GM18907 (cell line): ENCODE data around the gene PPP2R5B.
A peak's percentile ranks its signal among the peaks of the same experiment; 100 is the strongest.

Experiments used
- ATAC-seq: cut with Tn5 transposase; IDR thresholded peaks from one replicate; pipeline ENCODE4 v1.9.1; 2021; ENCODE audit warnings: mild to moderate bottlenecking, moderate library complexity; ENCODE audit not compliant: unreplicated experiment

PPP2R5B gene

DNA sequence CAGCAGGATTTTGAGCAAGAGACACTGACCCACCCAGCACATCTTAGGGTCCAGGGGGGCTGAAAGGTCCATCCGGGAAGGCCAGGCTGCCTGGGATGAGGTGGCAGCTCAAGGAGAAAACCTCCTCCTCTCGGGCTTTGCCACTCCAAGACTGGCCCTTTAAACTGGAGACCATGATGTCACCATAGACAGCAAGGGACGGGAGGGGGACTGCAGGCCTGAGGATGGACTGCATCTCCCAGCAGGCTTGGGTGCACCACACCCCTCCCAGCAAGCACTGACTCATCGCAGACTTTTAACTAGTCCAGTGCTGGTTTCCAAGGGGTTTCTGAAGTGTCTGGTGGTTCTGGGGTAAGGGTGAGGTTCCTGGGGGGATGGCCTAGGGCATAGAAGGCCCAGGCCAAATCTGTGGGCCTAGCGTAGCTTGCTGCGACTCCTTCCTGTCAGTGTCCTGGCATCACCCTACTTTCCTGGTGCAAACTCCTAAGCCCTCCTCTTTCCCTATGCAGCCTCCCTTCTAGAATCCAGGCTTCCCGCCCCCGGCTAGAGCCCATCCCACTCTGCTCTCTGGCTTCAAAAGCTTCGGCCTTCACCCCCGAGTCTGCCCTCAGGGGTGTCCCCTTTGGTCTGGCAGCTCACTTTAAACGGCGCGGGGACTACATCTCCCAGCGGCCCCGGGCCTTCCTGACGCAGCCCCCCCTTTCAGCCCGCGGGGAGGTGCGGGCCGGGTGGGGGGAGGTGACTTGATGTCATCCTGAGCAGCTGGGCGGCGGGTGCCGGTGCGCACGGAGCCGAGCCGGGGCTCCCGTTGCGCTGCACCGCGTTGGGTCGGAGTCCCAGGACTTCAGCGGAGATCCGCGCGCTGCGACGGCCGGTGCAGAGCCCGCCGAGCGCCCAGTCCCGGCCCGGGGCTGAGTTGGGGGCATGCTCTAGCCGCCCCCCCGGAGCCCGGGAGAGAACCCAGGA, at the start of gene PPP2R5B:
Gene PPP2R5B, plus strand, starts transcription at position 746 of the 966 bp plus-strand sequence. CDS start 1,046 bp downstream, outside the sequence.
- peak; percentile 82 for ATAC-seq

DNA sequence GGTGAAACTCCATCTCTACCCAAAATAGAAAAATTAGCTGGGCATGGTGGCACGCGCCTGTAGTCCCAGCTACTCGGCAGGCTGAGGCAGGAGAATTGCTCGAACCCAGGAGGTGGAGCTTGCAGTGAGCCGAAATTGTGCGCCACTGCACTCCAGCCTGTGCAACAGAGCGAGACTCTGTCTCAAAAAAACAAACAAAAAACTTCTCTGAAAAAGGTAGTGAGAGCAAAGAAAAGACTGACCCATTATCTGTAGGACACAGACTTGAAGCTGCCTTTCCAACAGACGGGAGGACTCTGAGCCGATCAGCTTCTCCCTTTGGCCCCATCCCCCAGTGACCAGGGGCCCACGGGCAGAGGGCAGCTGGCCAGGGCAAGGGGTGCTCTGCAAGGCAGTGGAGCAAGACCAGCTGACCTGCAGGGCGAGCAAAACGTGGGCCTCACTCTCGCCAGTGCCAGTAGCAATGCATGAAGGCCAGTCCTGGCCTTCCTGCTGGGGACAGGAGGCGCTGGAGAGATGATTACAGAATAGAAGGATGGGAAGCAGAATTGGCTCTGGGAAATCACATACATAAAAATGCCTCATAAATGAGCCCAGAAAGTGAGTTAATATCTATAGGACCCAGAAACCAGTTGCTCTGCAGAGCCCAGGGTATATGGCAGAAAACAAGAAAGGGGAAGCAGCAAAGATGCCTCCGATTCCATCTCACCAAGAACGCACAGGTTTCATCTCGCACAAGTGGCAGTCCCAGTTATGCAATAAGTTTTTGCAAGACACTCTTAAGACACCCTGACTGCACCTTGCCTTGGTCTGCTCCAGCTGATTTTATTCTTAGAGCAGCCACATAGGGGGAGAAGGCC, 48.9 kb upstream of the PPP2R5B start:
- ATAC-seq, result no peak

DNA sequence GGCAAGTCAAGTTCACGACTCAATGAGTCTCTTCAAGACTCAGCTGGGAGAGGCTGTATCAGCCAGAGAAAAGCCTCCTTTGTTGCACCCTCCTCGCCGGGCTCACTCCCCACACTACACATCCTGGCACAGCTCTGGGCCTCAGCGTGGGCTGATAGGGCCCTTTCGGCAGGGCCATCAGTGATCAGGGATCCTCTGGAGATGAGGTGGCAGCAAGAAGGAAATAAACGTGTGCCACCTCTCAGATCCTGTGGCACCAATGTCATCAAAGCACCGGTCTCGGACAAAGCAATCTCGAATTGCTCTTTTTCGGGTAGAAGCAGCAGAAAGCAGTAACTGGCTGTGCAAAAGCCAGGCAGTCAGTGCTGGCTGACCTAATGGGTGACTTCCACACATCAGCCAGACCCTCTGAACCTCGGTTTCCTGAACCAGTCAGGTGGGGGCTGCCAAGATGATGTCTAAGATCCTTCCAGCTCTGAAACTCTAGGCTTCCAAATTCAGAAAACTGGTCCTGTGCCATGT, 48.2 kb upstream of the PPP2R5B start:
- ATAC-seq, result no peak

DNA sequence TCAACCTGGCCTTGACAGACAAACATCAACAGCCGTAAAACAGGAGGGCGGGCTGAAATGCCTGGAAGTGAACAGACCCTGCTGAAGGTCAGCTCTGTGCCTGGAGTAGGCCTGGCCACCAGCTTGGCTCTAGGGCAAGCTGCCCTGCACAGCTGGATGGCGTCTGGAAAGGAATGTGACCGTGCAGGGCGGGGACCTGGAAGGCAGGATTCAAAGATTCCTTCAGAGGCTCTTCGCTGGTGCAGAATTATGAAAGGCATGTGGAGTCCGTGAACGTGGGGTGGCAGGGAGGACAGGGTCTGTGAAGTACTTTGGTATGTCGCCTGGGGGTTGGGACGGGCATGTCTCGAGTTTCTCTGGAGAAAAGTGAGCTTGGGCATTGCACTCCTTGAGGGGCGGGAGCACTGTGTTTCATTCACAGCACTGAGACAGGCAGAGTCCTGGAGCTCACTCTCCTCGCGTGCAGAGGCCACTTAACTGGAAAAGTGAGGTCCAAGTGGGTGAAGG, 47.6 kb upstream of the PPP2R5B start:
- no peak for ATAC-seq

DNA sequence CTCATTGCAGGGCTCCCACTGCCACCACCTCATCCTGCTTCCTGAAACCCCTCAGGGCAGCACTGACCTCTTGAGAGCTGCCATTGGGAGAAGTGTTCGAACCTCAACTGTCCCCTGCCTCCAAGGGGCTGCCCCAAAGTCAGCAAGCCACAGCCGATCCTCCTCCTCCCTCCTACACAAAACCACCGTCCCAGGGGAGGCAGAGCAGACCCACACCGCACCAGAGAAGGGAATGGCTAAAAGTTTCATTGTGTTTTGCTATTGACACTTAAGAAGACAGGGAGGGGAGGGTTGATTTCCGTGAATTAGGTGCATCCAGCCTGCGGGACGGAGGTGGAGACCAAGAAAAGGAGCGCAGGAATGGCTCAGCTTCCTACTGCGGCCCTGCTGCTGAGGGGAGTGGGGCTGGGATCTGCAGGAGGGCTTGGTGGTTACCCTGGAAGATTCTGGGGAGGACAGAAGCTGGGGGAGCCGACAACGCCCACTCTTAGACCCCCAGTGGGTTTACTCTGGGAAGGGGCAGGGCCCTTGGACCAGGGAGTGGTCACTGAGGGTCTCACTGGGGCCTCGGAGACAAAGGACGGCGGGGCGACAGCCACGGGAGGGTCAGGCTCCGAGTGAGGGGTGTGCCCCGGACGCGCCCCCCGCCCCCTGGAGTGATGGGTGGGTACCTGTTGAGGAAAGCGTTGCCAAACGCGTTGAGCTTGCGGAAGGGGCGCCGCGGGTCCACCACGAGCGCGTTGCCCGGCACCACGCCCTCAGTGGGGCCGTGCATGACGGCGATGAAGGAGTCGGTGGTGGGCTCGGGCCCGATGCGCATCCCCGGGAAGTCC, 46.9 kb upstream of the PPP2R5B start:
- ATAC-seq, result peak; percentile 12

DNA sequence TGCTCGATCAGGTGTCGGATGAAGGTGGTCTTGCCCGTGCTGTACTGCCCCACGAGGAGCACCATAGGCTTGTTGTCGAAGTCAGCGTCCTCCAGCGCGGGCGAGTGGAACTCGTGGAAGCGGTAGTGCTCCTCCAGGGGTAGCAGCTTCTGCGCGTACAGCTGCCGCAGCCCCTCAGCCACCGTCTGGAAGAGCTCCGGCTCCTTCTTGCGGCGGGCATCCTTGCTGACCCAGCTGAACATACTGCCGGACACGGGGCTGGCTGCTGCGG, 46.3 kb upstream of the PPP2R5B start:
- peak; percentile 16 for ATAC-seq

DNA sequence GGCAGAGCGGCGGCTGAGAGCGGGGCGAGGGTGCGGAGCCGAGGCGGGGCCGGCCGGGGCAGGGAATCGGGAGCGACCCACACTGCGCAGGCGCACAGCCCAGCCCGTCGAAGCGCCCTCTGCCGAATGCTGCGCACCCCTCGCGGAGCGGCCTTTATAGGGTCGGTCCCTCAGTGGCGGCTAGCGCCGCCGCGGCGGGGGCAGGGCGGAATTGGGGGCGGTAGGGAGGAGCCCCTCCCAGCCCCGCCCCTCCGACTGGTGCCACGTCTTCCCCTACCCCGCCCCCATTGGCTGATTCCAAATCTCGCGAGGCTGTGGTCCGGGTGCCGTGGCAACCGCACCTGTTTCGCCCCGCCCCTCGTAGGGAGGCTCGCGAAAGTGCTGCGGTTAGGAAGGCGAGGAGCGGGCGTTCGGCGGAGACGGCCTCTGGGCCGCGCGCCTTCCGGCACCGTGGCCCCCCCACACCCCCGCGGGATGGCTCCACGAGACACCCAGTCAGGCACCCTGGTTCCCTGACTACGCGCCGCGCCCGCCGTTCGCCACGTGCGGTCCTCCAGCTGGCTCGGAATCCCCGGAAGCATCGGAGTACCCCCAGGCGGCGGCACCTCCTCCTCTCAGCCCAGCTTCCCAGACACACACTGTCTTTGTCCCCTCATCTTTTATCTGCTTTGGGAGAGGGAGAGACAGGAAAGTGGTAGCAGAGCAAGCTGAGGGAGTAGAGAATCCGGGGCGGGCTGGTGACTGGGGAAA, 45.8 kb upstream of the PPP2R5B start, which contains the start of gene EHD1:
Gene EHD1, minus strand, starts transcription at position 128 of the 750 bp plus-strand sequence. CDS start 157 bp downstream, outside the sequence.
- ATAC-seq, result peak; percentile 72

DNA sequence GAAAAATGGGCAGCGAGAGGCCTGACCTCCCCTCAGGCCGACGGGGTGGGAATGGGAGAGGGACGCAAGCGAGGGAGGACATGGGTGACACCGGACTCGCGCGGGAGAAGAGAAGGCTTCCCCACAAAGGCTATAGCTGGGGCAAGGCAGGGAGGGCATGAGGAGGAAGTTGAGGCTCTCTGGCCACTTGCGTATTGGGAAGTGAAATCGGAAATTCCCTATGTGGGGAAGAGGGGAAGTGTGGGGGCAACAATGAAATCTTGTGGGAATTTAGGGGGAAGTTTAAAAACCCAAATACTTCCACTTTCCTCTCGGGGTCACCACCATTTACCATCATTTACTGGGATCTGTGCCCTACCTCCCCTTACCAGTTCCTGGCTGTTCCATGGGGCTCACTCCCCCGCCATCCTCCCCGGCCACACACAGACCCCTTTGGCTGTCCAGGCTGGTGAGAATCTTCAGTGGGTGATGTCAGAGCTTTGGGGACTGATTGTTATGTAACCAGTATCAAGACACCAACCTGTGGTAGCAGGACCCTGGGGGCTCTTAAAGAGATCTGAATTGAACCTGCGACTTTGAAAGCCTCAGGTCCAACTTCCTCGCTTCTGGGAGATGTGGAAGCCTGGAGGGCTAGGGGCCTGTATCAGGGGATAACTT, 45.1 kb upstream of the PPP2R5B start:
- ATAC-seq, result peak; percentile 4

DNA sequence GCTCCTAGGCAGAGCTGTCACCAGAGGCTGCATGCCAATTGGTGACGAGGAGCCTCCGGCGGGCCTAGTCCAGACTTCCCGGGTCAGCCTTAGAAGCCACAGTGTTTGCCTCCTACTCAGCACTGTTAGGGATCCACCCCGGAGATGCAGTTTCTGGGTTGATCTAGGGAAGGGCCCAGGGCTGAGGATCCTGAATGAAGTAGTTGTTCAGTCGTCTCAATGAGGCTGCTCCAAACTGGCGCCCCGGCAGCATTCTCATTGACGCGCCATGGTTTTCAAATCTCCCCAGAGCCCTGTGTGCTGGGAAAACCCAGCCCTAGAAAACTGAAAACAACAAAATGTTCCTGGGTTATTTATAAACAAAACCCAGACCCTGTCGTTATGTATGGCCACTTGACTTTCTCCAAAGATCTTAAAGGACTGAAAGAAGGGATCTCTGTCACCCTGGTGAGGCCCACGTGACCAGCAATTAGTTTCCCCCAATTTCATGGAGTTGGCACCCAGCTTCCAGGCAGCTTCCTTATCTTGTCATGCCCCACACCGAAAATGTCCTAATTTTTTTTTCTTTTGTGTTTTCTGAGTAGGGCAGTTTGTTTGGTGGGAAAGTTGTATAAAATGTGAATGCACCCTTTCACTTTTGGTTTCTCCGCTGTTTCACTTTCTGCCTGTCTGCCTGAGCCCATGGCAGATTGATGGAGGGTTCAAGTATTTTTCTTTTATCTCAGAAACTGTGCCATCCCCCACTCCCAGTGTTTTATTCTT, 44.1 kb upstream of the PPP2R5B start:
- ATAC-seq, result no peak

DNA sequence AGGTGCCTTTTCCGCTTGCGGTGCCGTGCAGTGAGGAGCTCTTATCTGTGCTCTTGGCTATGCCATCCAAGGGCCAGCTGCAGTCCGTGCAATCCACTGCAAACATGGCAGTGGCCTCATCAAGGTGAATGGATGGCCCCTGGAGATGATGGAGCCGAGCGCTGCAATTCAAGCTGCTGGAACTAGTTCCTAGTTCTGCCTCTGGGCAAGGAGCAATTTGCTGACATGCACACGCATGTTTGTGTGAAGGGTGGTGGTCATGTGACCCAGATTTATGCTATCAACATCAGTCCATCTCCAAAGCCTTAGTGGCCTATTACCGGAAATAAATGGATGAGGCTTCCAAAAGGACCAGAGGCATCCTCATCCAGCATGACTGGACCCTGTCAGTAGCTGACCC, 43.0 kb upstream of the PPP2R5B start:
- ATAC-seq, result no peak

DNA sequence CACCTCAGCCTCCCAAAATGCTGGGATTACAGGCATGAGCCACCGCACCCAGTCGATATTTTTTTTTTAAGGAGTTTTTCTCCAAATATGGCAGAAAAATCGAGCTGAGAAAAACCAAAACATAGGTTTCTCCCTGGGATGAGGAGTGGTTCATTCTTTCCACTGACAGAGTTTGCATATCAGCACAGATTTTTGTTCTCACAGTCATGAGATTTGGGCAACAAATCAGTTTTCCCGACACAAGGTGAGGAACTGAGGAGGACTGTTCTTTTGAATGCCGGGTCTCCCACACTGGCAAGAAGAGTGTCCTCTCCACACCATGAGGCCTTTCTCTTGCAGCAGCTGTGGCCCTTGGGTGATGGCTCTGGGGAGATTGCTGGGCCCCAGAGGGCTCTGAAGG, 42.2 kb upstream of the PPP2R5B start:
- ATAC-seq, result no peak

DNA sequence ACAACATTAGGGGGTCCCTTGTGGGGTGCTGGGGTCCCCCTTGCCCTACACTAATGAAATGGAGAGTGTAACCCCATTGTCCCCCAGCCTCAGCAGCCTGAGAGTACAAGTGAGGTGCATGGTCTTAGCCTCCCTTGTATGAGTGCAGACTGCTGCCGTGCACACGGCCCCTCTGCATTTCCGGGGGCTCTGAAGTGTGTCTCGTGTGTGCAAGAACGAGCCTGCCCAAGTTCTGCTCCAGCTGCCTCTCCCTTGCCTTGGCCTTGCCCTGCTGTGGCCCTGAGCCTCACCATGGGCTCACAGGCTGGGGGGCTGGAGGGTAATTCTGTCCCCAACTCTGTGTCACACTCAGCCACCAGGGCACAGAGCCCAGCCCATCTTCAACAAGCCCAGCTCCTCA, 40.9 kb upstream of the PPP2R5B start:
- no peak for ATAC-seq

DNA sequence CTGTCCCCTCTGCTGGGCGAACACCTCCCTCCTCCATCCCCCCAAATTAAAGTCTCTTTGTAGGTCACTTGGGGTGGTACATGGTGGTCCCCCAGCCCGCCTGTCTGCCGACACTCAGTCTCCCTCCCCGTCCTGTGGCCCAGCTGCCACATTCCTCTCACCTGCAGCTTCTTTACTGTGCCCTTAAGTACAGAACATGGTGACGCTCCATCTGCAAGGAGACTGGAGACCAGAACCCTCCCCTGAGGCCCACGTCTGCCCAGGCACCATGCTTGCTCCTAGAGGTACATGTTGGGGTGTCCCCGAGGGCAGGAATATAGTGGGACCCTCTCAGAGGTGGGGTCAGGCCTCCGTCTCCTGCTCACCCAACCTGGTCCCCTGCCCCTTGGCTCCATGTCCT, 40.5 kb upstream of the PPP2R5B start:
- ATAC-seq, result no peak

DNA sequence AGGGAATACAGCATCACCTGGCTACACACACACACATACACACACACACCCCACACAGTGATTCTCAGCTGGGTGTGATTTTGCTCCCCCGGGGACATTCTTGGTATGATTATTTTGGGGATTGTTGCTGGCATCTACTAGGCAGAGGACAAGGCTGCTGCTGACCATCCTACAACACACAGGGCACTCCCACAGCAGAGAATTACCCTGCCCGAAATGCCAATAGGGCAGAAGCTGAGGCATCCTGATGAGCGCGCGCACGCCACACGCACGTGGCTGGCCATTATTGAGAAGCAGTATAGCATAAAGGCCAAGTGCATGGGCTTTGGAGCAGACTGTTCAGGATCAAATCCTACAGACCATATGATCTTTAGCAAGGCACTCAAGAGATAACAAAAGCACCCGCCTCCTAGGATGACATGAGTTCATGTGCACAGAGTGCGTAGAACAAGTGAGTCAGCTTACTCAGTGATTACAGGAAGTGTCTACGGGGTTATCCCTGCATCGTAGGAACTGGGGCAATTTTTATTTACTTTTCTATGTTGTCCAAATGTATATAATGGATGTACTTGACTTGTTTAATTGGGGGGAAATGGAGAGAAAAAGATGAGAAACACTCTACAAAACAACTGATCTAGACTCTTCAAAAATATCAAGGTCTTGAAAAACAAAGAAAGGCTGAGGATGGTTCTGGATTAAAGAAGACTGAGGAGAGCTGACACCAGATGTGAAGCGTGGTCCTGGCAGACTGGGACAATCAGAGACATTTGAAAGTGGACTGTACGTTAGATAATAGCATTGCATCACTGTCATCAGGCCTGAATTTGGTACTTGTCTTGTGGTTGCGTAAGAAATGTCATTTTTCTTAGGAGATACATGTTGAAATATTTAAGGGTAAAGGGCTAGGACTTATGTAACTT, 38.9 kb upstream of the PPP2R5B start:
- no peak for ATAC-seq

DNA sequence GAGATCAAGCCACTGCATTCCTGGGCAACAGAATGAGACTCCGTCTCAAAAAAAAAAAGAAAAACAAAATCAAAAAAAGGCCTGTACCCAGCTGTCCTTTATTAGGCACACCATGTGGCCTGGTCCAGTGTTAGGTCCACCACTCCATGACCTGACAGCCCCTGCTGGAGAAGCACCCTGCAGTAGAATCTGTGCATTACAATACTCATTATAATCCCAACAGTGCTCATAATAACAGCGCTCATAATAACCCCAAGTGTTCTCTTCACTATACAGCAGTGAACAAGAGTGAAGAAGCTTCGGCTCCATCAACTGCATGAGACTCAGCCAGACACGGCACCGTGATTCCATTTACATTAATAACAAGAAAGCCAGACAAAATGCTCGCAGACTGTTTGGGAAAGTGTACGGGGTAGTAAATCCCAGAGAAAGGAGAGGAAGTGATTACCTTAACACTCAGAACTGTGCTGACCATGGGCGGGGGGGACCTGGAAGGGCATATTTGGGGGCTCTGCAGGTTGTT, 37.2 kb upstream of the PPP2R5B start:
- no peak for ATAC-seq

DNA sequence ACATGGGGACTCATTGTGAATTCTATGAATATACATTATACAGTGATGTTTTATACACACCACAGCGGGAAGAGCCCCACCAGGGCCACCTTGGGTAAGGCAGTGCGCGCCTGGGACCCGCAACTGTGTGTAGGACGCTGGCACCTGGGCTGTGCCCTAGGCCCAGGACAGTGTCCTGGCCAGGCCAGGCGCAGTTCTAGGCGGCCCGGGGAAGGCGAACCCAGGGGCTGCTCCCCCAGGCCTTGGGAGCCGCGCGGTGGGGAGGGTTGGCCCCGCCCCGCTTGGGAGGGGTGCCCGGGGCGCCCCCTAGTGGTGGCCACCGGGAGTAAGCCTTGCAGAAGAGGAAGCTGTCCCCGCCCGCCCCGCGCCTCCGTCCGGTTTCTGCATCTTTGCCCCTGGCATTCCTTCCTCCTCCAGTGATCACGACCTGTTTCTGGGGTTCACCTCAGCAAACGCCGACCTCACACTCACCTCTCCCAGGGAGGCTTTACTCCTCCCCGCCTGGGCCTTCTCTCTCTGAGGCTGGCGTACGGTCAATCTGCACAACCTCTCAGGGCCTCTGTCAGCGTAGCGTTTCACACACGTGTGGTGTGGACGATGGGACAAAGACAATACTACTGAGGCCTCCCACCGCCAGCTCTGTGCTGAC, 36.6 kb upstream of the PPP2R5B start:
- peak; percentile 61 for ATAC-seq

DNA sequence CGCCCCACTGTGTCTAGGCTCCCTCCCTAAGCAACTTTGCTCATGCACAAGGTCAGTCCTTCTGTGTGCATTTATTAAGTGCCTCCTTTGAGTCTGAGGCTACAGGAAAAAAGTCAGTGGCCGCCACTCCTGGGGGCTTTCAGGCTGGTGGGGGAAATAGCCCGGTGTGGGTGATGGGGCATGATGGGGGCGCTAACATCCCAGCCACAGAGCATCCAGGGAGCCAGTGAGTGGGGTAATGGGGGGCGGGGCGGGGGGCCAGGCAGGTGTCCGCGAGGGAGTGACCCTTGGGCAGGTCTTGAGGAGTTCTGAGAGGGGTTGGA, 36.1 kb upstream of the PPP2R5B start:
- no peak for ATAC-seq
